Sciatic nerve (tissue), 1 donor: ENCODE measurements around the gene AXL. TPM values are rescaled to one million over a fixed set of nuclear protein-coding genes. Genes with fewer than 3 reads are reported as not detected.

Experiments used
- total RNA-seq: library from RNA; stranded (reverse); fragmentation: NEBNext Ultra II Directional; extraction: Animal tissue kit (Norgen Biotek cat#: 25700); gene quantifications from one replicate; pipeline ENCODE4 v1.2.1, GENCODE V29; 2021
- donor health status: DM: no; HTN: no; CAD: no.

Gene AXL
- total RNA-seq, 1 donor from 2014 or later: 65.8 TPM

Other genes with a start within 250 kb of the AXL start
- not detected for gene CYP2B6, start 227.9 kb upstream of the AXL start, total RNA-seq
- gene CYP2A13, start 130.8 kb upstream of the AXL start, total RNA-seq: not detected
- not detected for gene CYP2F1, start 104.8 kb upstream of the AXL start, total RNA-seq
- 1.1 TPM for gene CYP2S1, start 26.0 kb upstream of the AXL start, total RNA-seq
- 161 TPM for gene HNRNPUL1, start 45.1 kb downstream of the AXL start, total RNA-seq
- gene CCDC97, start 90.9 kb downstream of the AXL start, total RNA-seq: 29.8 TPM
- 33.7 TPM for gene TGFB1, start 134.7 kb downstream of the AXL start, total RNA-seq
- 4.1 TPM for gene B9D2, start 144.9 kb downstream of the AXL start, total RNA-seq
- 23.5 TPM for gene TMEM91, start 157.3 kb downstream of the AXL start, total RNA-seq
- gene EXOSC5, start 178.1 kb downstream of the AXL start, total RNA-seq: 12.0 TPM
- gene BCKDHA, start 178.6 kb downstream of the AXL start, total RNA-seq: 24.2 TPM
- 6.1 TPM for gene B3GNT8, start 208.2 kb downstream of the AXL start, total RNA-seq
- 33.9 TPM for gene DMAC2, start 220.7 kb downstream of the AXL start, total RNA-seq
- gene ERICH4, start 223.9 kb downstream of the AXL start, total RNA-seq: not detected